Spleen (tissue), 11 donors: Measurements from ENCODE around the gene GPX7. TPM values are rescaled to one million over a fixed set of nuclear protein-coding genes. Genes with fewer than 3 reads are reported as not detected.

Source experiments
- DNase-seq: peaks from one replicate; pipeline ENCODE4 v3.0.0-alpha.2; 2020
- H3K27ac ChIP-seq, 8 donors: fragments of 200-600 bp; sonication (generic) in 7 of 8; 1 replicate in 4 of 8; 2 replicates in 4 of 8; pipeline versions ENCODE4 v1.5.0 to v1.8.0; 2016 to 2021; ENCODE audit warnings: inconsistent platforms in 4 of 8, mild to moderate bottlenecking in 4 of 8, moderate library complexity in 1 of 8
- H3K27me3 ChIP-seq, 7 donors: fragments of 200-600 bp; sonication (generic) in 6 of 7; replicated peaks in 1 of 7; 1 replicate in 4 of 7; 2 replicates in 3 of 7; pipeline versions ENCODE4 v1.5.0 to v1.8.0; 2016 to 2021; ENCODE audit warnings: inconsistent platforms in 3 of 7, mild to moderate bottlenecking in 1 of 7
- H3K36me3 ChIP-seq, 6 donors: fragments of 200-600 bp; sonication (generic) in 5 of 6; 1 replicate in 4 of 6; 2 replicates in 2 of 6; pipeline versions ENCODE4 v1.5.0 to v1.8.0; 2016 to 2021; ENCODE audit warnings: inconsistent platforms in 2 of 6
- H3K4me1 ChIP-seq, 6 donors: fragments of 200-600 bp; sonication (generic) in 5 of 6; 1 replicate in 3 of 6; 2 replicates in 3 of 6; pipeline versions ENCODE4 v1.5.0 to v1.8.0; 2016 to 2021; ENCODE audit warnings: inconsistent platforms in 3 of 6
- H3K4me3 ChIP-seq, 8 donors: fragments of 200-600 bp; sonication (generic) in 7 of 8; 1 replicate in 4 of 8; 2 replicates in 4 of 8; pipeline versions ENCODE4 v1.5.0 to v1.8.0; 2016 to 2021; ENCODE audit warnings: inconsistent platforms in 4 of 8, mild to moderate bottlenecking in 4 of 8, moderate library complexity in 2 of 8
- H3K9me3 ChIP-seq, 8 donors: fragments of 200-600 bp; sonication (generic) in 7 of 8; 1 replicate in 4 of 8; 2 replicates in 4 of 8; pipeline versions ENCODE4 v1.5.0 to v1.8.0; 2016 to 2021; ENCODE audit warnings: inconsistent platforms in 4 of 8
- POLR2A ChIP-seq, 3 donors: fragments of 450-650 bp; IDR thresholded peaks; one replicate each; pipeline ENCODE4 v1.5.1; 2017; ENCODE audit warnings: antibody characterized with exemption in 3 of 3, mild to moderate bottlenecking in 1 of 3
- POLR2AphosphoS5 ChIP-seq, 3 donors: sonication (generic); formaldehyde crosslinking; IDR thresholded peaks; one replicate each; pipeline ENCODE4 v1.5.1; 2017; ENCODE audit warnings: antibody characterized with exemption in 3 of 3
- WGBS, 5 donors: extraction: QIAGEN DNeasy Blood & Tissue Kit in 3 of 5; methylation state at CpG; one replicate each; pipeline versions ENCODE4 v1.1.5 to v1.1.7; 2013 to 2018; 5-methylcytosine and 5-hydroxymethylcytosine counted together
- intact Hi-C: fragments of 100-400 bp; cut with DNase I; formaldehyde crosslinking; loops from one replicate; pipeline ENCODE4 v1.15.0; 2023; ENCODE audit warnings: low total_unique reads
- polyA plus RNA-seq, 3 donors: library from polyadenylated mRNA; stranded (reverse); fragments of 200-250 nt; gene quantifications; one replicate each; pipeline ENCODE4 v1.2.1, GENCODE V29; 2013
- total RNA-seq, 7 donors: library from RNA; depleted of rRNA in 3 of 7; stranded (reverse); fragments of >200 nt in 3 of 7; fragmentation: NEBNext Ultra II Directional in 4 of 7; extraction: Animal tissue kit (Norgen Biotek cat#: 25700) in 4 of 7; gene quantifications; one replicate each; pipeline versions ENCODE4 v1.1.0 to v1.2.1, GENCODE V29; 2016 to 2021
- TF ChIP-seq, protein P1 (sequence below), 11 experiments: fragments of 200-600 bp in 7 of 11; fragments of 450-650 bp in 4 of 11; sonication (generic) in 4 of 11; IDR thresholded peaks in 8 of 11; conservative IDR thresholded peaks in 3 of 11; 1 replicate in 7 of 11; 2 replicates in 4 of 11; pipeline versions ENCODE4 v1.4.0 to v1.8.0; 2016 to 2021; ENCODE audit warnings: antibody characterized with exemption in 11 of 11, inconsistent platforms in 4 of 11, mild to moderate bottlenecking in 1 of 11
- donor health status: healthy with polysubstance abuse.
- donor health status: DM: no; HTN: no; CAD: no; lungs with moderate emphysema.
- donor health status: DM: no; HTN: no; CAD: no.
- donor health status: Bipolar disorder and iron deficiency.
- donor health status: healthy.
- donor health status: DM: no; HTN: no; CAD: no.
- donor health status: DM: yes; HTN: yes; CAD: no.

Gene GPX7
- total and polyA plus RNA-seq, 10 donors, result 6.4 to 24.7 (median 13.7) TPM

- intact Hi-C loops, result no loop called here
- H3K9me3 ChIP-seq, result no peaks in the 10 kb centered on the region
- H3K36me3 ChIP-seq, result no peaks in the 10 kb centered on the region
- DNase-seq, result no peak
- H3K4me3 ChIP-seq, result no peak overlapping the region
- peaks cover 0 to 23% (median 6%) of the 10 kb centered on the region in 6 donors for H3K4me1 ChIP-seq
- H3K27me3 ChIP-seq, result no peaks in the 10 kb centered on the region
- H3K27ac ChIP-seq, result no peak overlapping the region
- no peak for TF ChIP-seq POLR2A (IDR thresholded peaks at IDR 0.05)
- TF ChIP-seq POLR2AphosphoS5 (IDR thresholded peaks at IDR 0.05), result no peak
- TF ChIP-seq, protein P1, sequence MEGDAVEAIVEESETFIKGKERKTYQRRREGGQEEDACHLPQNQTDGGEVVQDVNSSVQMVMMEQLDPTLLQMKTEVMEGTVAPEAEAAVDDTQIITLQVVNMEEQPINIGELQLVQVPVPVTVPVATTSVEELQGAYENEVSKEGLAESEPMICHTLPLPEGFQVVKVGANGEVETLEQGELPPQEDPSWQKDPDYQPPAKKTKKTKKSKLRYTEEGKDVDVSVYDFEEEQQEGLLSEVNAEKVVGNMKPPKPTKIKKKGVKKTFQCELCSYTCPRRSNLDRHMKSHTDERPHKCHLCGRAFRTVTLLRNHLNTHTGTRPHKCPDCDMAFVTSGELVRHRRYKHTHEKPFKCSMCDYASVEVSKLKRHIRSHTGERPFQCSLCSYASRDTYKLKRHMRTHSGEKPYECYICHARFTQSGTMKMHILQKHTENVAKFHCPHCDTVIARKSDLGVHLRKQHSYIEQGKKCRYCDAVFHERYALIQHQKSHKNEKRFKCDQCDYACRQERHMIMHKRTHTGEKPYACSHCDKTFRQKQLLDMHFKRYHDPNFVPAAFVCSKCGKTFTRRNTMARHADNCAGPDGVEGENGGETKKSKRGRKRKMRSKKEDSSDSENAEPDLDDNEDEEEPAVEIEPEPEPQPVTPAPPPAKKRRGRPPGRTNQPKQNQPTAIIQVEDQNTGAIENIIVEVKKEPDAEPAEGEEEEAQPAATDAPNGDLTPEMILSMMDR (IDR thresholded peaks at IDR 0.05 in 8 of 11, conservative IDR thresholded peaks at IDR 0.05 in 3 of 11), result no peak
Measured at GRCh38 chr1:52588027-52588426, 14.1 kb upstream of the GPX7 start.

- Histone ChIP-seq H3K27ac (no peak overlapping the region), H3K4me1 (peaks cover 0 to 28% (median 7%) of the 10 kb centered on the region in 6 donors), H3K9me3 (no peaks in the 10 kb centered on the region), H3K4me3 (no peak overlapping the region), H3K27me3 (no peaks in the 10 kb centered on the region), H3K36me3 (no peaks in the 10 kb centered on the region)
- DNase-seq, result no peak
- TF ChIP-seq POLR2A (IDR thresholded peaks at IDR 0.05) (no peak), POLR2AphosphoS5 (IDR thresholded peaks at IDR 0.05) (no peak)
- TF ChIP-seq, protein P1 (IDR thresholded peaks at IDR 0.05 in 8 of 11, conservative IDR thresholded peaks at IDR 0.05 in 3 of 11), result no peak
- WGBS, 5 donors, result 7 to 33% (median 16%) methylated on average over 1 of the region's 1 CpG
- intact Hi-C loops, result no loop called here
Measured at GRCh38 chr1:52588535-52588934, 13.6 kb upstream of the GPX7 start.

DNA sequence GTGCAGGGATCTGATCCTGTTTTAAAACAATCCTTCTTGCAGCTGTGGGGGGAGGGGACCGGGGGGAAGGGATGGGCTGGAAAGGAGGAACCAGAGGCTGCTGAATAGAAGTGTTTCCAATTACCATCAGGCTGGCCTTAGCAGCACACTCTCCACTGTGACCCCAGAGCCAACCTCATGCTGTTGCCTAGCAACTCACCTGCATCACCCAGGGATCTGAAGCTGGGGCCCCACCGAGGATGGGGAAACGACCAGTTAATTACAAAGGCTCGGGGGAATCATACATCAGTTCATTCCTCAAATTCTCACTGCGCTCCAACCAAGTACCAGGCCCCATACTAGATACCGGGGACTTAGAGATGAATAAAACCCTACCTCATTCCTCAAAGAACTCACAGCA, 11.9 kb upstream of the GPX7 start:
- Histone ChIP-seq H3K27ac (no peak overlapping the region), H3K9me3 (no peaks in the 10 kb centered on the region), H3K4me1 (peaks cover 0 to 46% (median 9%) of the 10 kb centered on the region in 6 donors), H3K27me3 (no peaks in the 10 kb centered on the region), H3K36me3 (no peaks in the 10 kb centered on the region), H3K4me3 (no peak overlapping the region)
- 60 to 69% (median 66%) methylated on average over 6 of the region's 6 CpGs for WGBS, 5 donors
- no peak for DNase-seq
- TF ChIP-seq POLR2AphosphoS5 (IDR thresholded peaks at IDR 0.05), result no peak
- TF ChIP-seq, protein P1 (IDR thresholded peaks at IDR 0.05 in 8 of 11, conservative IDR thresholded peaks at IDR 0.05 in 3 of 11), result no peak
- no peak for TF ChIP-seq POLR2A (IDR thresholded peaks at IDR 0.05)
- intact Hi-C loops, result no loop called here

DNA sequence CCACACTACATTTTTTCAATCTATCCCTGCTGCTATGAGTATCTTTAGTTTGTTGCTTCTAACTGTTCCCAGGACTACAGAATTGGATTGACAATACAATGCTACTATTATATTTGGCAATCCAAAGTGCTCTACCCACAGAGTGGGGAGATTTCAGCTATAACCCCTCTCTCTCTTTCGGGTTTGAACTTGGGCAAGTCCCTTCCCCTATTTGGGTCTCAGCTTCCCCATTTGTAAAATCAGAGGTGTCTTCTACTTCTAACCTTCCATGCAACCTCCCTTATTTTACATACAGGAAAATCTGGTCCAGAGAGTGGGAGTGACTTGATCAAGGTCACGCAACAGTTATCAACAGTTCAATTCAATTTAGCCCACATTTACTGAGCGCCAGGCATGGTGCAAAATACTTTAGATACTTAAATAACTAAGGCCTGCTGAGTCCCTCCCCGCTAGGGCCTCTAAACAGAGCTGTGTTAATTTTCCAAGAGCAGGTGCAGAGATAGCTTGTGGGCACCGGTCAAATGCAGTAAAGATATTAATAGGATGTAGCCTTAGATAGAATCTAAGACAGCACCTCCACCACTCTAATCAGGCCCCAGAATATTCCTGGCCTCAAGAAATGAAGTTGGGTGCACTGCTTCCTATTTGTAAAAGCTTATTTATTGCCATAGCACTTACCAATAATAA, 9.4 kb upstream of the GPX7 start:
- Histone ChIP-seq H3K9me3 (no peaks in the 10 kb centered on the region), H3K36me3 (no peaks in the 10 kb centered on the region), H3K4me1 (peaks cover 0 to 44% (median 11%) of the 10 kb centered on the region in 6 donors), H3K27ac (peak overlapping the region in 1 of 8 donors; percentile 28), H3K4me3 (no peak overlapping the region), H3K27me3 (no peaks in the 10 kb centered on the region)
- WGBS, 5 donors, result 68 to 82% (median 73%) methylated on average over 5 of the region's 5 CpGs
- no peak for TF ChIP-seq POLR2A (IDR thresholded peaks at IDR 0.05)
- TF ChIP-seq, protein P1 (IDR thresholded peaks at IDR 0.05 in 8 of 11, conservative IDR thresholded peaks at IDR 0.05 in 3 of 11), result no peak
- no peak for TF ChIP-seq POLR2AphosphoS5 (IDR thresholded peaks at IDR 0.05)
- intact Hi-C loops, result no loop called here
- DNase-seq, result no peak
